Prostate gland (tissue), 2 donors: Measurements from ENCODE around the gene ARHGAP26. TPM values are rescaled to one million over a fixed set of nuclear protein-coding genes. Genes with fewer than 3 reads are reported as not detected.

Experiments
- DNase-seq: peaks from one replicate; pipeline ENCODE4 v3.0.0-alpha.2; 2019; ENCODE audit warnings: low spot score
- H3K27ac ChIP-seq, 2 donors: fragments of 200-600 bp; sonication (generic); 2 replicates each; pipeline ENCODE4 v1.5.1; 2017 to 2019
- H3K27me3 ChIP-seq: fragments of 200-600 bp; sonication (generic); replicated peaks from 2 replicates; pipeline ENCODE4 v1.5.1; 2019; ENCODE audit not compliant: insufficient read depth
- H3K36me3 ChIP-seq, 2 donors: fragments of 200-600 bp; sonication (generic); 1 replicate in 1 of 2; 2 replicates in 1 of 2; pipeline versions ENCODE4 v1.5.1 to v1.8.1; 2017 to 2019
- H3K4me1 ChIP-seq: fragments of 200-600 bp; sonication (generic); replicated peaks from 2 replicates; pipeline ENCODE4 v1.5.1; 2019
- H3K4me3 ChIP-seq, 2 donors: fragments of 200-600 bp; sonication (generic); 2 replicates each; pipeline ENCODE4 v1.5.1; 2017 to 2019
- H3K9me3 ChIP-seq: fragments of 200-600 bp; sonication (generic); 2 replicates; pipeline ENCODE4 v1.5.1; 2017
- POLR2A ChIP-seq: fragments of 450-650 bp; IDR thresholded peaks from one replicate; pipeline ENCODE4 v1.6.1; 2016; ENCODE audit warnings: antibody characterized with exemption, mild to moderate bottlenecking
- POLR2AphosphoS5 ChIP-seq: sonication (generic); formaldehyde crosslinking; IDR thresholded peaks from one replicate; pipeline ENCODE4 v1.6.1; 2017; ENCODE audit warnings: antibody characterized with exemption
- WGBS: methylation state at CpG from one replicate; pipeline ENCODE4 v1.1.5; 2018; 5-methylcytosine and 5-hydroxymethylcytosine counted together
- intact Hi-C: fragments of 100-400 bp; cut with DNase I; formaldehyde crosslinking; loops from one replicate; pipeline ENCODE4 v1.14.2; 2022
- total RNA-seq, 2 donors: library from RNA; depleted of rRNA; stranded (reverse); fragments of >200 nt; gene quantifications; one replicate each; pipeline ENCODE4 v1.1.0, GENCODE V29; 2016
- TF ChIP-seq, protein P1 (sequence below), 4 experiments: fragments of 200-600 bp in 2 of 4; fragments of 450-650 bp in 2 of 4; sonication (generic) in 2 of 4; IDR thresholded peaks; 1 replicate in 3 of 4; 2 replicates in 1 of 4; pipeline ENCODE4 v1.5.1; 2016 to 2019; ENCODE audit warnings: antibody characterized with exemption in 4 of 4, mild to moderate bottlenecking in 2 of 4, moderate library complexity in 2 of 4

The ARHGAP26 gene
- total RNA-seq, 2 donors from 2014 or later, result 11.7 to 39.8 TPM

- no peak for DNase-seq
- TF ChIP-seq POLR2AphosphoS5, result no peak
- Histone ChIP-seq H3K9me3 (no peaks in the 10 kb centered on the region), H3K4me3 (no peak overlapping the region), H3K4me1 (no peaks in the 10 kb centered on the region), H3K27ac (no peak overlapping the region), H3K27me3 (no peaks in the 10 kb centered on the region), H3K36me3 (no peaks in the 10 kb centered on the region)
- intact Hi-C loops, result no loop called here
- 86% methylated on average over 5 of the region's 5 CpGs for WGBS
These were observed 402.6 kb downstream of the ARHGAP26 start for GRCh38 chr5:143172739-143173138.

- Histone ChIP-seq H3K4me3 (no peak overlapping the region), H3K27me3 (no peaks in the 10 kb centered on the region), H3K4me1 (no peaks in the 10 kb centered on the region), H3K9me3 (no peaks in the 10 kb centered on the region), H3K27ac (no peak overlapping the region), H3K36me3 (no peaks in the 10 kb centered on the region)
- WGBS, result 93% methylated on average over 12 of the region's 12 CpGs
- TF ChIP-seq POLR2A, result no peak
- TF ChIP-seq, protein P1, sequence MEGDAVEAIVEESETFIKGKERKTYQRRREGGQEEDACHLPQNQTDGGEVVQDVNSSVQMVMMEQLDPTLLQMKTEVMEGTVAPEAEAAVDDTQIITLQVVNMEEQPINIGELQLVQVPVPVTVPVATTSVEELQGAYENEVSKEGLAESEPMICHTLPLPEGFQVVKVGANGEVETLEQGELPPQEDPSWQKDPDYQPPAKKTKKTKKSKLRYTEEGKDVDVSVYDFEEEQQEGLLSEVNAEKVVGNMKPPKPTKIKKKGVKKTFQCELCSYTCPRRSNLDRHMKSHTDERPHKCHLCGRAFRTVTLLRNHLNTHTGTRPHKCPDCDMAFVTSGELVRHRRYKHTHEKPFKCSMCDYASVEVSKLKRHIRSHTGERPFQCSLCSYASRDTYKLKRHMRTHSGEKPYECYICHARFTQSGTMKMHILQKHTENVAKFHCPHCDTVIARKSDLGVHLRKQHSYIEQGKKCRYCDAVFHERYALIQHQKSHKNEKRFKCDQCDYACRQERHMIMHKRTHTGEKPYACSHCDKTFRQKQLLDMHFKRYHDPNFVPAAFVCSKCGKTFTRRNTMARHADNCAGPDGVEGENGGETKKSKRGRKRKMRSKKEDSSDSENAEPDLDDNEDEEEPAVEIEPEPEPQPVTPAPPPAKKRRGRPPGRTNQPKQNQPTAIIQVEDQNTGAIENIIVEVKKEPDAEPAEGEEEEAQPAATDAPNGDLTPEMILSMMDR (IDR thresholded peaks at IDR 0.05), result no peak
- TF ChIP-seq POLR2AphosphoS5, result no peak
- intact Hi-C loops, result no loop called here
- DNase-seq, result no peak
These were observed 403.1 kb downstream of the ARHGAP26 start for GRCh38 chr5:143173139-143173889.

- Histone ChIP-seq H3K27me3 (no peaks in the 10 kb centered on the region), H3K9me3 (no peaks in the 10 kb centered on the region), H3K27ac (no peak overlapping the region), H3K4me3 (no peak overlapping the region), H3K4me1 (no peaks in the 10 kb centered on the region), H3K36me3 (no peaks in the 10 kb centered on the region)
- no peak for DNase-seq
- intact Hi-C loops, result no loop called here
- no peak for TF ChIP-seq POLR2AphosphoS5
- TF ChIP-seq POLR2A, result no peak
- TF ChIP-seq, protein P1 (IDR thresholded peaks at IDR 0.05), result no peak
- WGBS, result 56% methylated on average over 1 of the region's 1 CpG
These were observed 404.7 kb downstream of the ARHGAP26 start for GRCh38 chr5:143174714-143175398.

- H3K4me1 ChIP-seq, result no peaks in the 10 kb centered on the region
- intact Hi-C loops, result no loop called here
- H3K4me3 ChIP-seq, result no peak overlapping the region
- H3K36me3 ChIP-seq, result no peaks in the 10 kb centered on the region
- TF ChIP-seq, protein P1 (IDR thresholded peaks at IDR 0.05), result no peak
- TF ChIP-seq POLR2A, result no peak
- no peak for TF ChIP-seq POLR2AphosphoS5
- no peak for DNase-seq
- no peak overlapping the region for H3K27ac ChIP-seq
- no peaks in the 10 kb centered on the region for H3K27me3 ChIP-seq
- 82% methylated on average over 3 of the region's 3 CpGs for WGBS
- H3K9me3 ChIP-seq, result no peaks in the 10 kb centered on the region
These were observed 405.9 kb downstream of the ARHGAP26 start for GRCh38 chr5:143176048-143176447.

DNA sequence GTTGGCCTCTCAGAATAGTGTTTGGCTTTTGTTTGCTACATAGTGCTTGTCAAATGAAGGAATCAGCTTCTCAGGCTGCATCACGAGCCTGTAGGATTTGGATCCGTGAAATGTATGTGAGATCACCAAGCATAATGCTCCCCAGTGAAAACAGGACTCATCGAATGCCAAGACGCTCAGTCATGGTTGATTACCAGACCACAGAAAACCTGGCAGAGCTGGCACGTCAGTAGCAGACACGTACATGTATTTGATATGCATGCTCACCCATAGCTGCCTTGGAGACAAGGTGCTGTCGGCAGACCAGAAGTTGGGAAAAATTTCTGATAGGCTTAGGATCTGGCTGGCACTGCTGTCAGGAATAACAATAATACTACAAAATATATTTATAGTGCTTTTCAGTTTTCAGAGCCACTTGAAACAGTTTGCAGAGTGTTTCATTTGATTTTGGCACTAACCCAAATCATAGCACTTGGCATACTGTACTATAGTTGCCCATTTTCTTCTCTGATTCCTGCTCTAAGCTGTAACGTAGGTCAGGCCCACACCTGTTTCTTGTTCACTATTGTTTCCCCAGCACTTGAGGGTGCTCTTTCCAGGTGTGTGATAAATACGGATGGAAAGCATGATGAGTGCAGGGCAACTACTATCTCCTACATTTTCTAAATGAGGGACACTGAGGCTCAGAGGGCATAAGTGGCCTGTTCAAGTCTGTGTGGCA is 407.2 kb downstream of the ARHGAP26 start:
- 72% methylated on average over 9 of the region's 9 CpGs for WGBS
- Histone ChIP-seq H3K27me3 (no peaks in the 10 kb centered on the region), H3K4me1 (no peaks in the 10 kb centered on the region), H3K9me3 (no peaks in the 10 kb centered on the region), H3K4me3 (no peak overlapping the region), H3K36me3 (no peaks in the 10 kb centered on the region), H3K27ac (no peak overlapping the region)
- peak; percentile 14 for DNase-seq
- TF ChIP-seq POLR2A, result no peak
- TF ChIP-seq POLR2AphosphoS5, result no peak
- TF ChIP-seq, protein P1 (IDR thresholded peaks at IDR 0.05), result no peak
- intact Hi-C loops, result no loop called here
